ENCODE results near the gene MKLN1. TPM values are rescaled to one million over a fixed set of nuclear protein-coding genes. Genes with fewer than 3 reads are reported as not detected.

Gene MKLN1
- total and polyA plus RNA-seq, 2 of the 13 experiments (the other 11 are each of a cell fraction or from before 2014, with no cell fraction given): 33.6 to 43.5 TPM

- no peak for TF ChIP-seq ZNF547 (CRISPR knock-in tag; IDR thresholded peaks at IDR 0.05)
- TF ChIP-seq CTCF (CRISPR knock-in tag; IDR thresholded peaks at IDR 0.05): no peak
- TF ChIP-seq HMGA1 (CRISPR knock-in tag; conservative IDR thresholded peaks at IDR 0.05): no peak
- TF ChIP-seq ZNF550 (CRISPR knock-in tag; IDR thresholded peaks at IDR 0.05; ENCODE audit: borderline replicate concordance): no peak
- no peak for TF ChIP-seq TOE1 (CRISPR knock-in tag; IDR thresholded peaks at IDR 0.05)
- no peak for TF ChIP-seq ZNF205 (CRISPR knock-in tag; IDR thresholded peaks at IDR 0.05)
- TF ChIP-seq ZBTB42 (CRISPR knock-in tag; IDR thresholded peaks at IDR 0.05): no peak
- no peak for TF ChIP-seq PCBP2 (optimal IDR thresholded peaks at IDR 0.05; ENCODE audit: low read depth, low read length, poor library complexity, severe bottlenecking)
- no peak for TF ChIP-seq SALL1 (CRISPR knock-in tag; IDR thresholded peaks at IDR 0.05)
These were observed 172.1 kb downstream of the MKLN1 start (continued) for GRCh38 chr7:131499801-131500200.

- FAIRE-seq (no peak), DNase-seq (ENCODE audit: low spot score) (no peak), ATAC-seq (no peak)
- no peak overlapping the region for H3K27ac ChIP-seq (ENCODE audit: extremely low read length, insufficient read depth, low read length)
- no peaks in the 10 kb centered on the region for H3K27me3 ChIP-seq (ENCODE audit: control insufficient read depth in 1 of 2, insufficient read depth in 2 of 2, low read length in 2 of 2)
- peaks cover 29% of the 10 kb centered on the region for H3K4me1 ChIP-seq (ENCODE audit: insufficient read depth, low read length)
- H2AFZ ChIP-seq (ENCODE audit: low read length): no peak overlapping the region
- WGBS (ENCODE audit: low lambda C conversion rate): 100% methylated on average over 1 of the region's 1 CpG
- intact Hi-C loops (cut with micrococcal nuclease; ENCODE audit: unreplicated experiment) (no loop called here), in situ Hi-C loops (cut with HindIII; ENCODE audit: extremely low pct_ligation_motif_present, low pct_unique_long_range_greater_than_20kb) (loop anchor here (10.0 kb wide), 1 partner anchor 154 kb away; no protein-coding TSS in a partner anchor)
- CTCF ChIA-PET (ENCODE audit: low intra/inter-chr PET ratio, low total read pairs): no interaction called here
- peaks cover 4 to 14% of the 10 kb centered on the region in 2 experiments; a peak in 3 of 5 replicates for H3K36me3 ChIP-seq (replicated peaks in 1 of 2; ENCODE audit: control insufficient read depth in 1 of 2, insufficient read depth in 2 of 2, low read length in 2 of 2)
- H3K9ac ChIP-seq (ENCODE audit: insufficient read depth, low read depth, low read length): no peak overlapping the region
- no peaks in the 10 kb centered on the region for H4K20me1 ChIP-seq (ENCODE audit: insufficient read depth, low read length)
- POLR2A ChIA-PET: no interaction called here
- no peak overlapping the region for H3K4me2 ChIP-seq (ENCODE audit: low read depth, low read length)
- no peaks in the 10 kb centered on the region for H3K9me3 ChIP-seq (ENCODE audit: low read length)
- H3K79me2 ChIP-seq (ENCODE audit: insufficient read depth, low read length): no peaks in the 10 kb centered on the region
- no TSS peak for BruUV-seq (replicated peaks)
- H3K4me3 ChIP-seq (replicated peaks in 1 of 3; ENCODE audit: insufficient read depth in 1 of 3, low read depth in 2 of 3, low read length in 3 of 3): no peak overlapping the region
- TF ChIP-seq RBM22 (optimal IDR thresholded peaks at IDR 0.05; ENCODE audit: low read length) (peak; percentile 58), DMAP1 (CRISPR knock-in tag; IDR thresholded peaks at IDR 0.05) (no peak)
These were observed 172.7 kb downstream of the MKLN1 start for GRCh38 chr7:131500357-131500756.

All from HepG2 (cell line).